HG03108 (cell line): Measurements from ENCODE around the gene TGFBR1.

Experiments used
- ATAC-seq: cut with Tn5 transposase; IDR thresholded peaks from one replicate; pipeline ENCODE4 v1.9.1; 2021; ENCODE audit warnings: moderate library complexity; ENCODE audit not compliant: unreplicated experiment

Gene TGFBR1

DNA sequence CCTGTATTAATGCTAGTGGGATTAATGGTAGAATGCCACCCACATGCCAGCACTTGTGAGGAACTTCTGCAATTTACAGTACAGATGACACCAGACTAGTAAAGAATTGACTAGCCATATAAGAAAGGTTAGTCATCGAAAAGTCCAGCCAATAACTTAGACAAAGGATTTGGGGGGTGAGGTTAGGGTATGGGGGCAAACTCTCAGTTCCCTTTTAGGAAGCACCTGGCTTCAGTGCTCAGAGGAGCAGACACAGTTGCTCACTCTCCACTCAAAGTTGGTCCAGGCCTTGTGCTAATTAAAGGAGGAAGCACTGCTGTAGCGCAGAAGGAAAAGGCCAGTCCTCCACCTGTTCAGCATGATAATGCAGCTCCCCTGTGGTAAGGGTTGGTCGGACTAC lies 25.2 kb downstream of the TGFBR1 start:
- peak; percentile 49 for ATAC-seq

DNA sequence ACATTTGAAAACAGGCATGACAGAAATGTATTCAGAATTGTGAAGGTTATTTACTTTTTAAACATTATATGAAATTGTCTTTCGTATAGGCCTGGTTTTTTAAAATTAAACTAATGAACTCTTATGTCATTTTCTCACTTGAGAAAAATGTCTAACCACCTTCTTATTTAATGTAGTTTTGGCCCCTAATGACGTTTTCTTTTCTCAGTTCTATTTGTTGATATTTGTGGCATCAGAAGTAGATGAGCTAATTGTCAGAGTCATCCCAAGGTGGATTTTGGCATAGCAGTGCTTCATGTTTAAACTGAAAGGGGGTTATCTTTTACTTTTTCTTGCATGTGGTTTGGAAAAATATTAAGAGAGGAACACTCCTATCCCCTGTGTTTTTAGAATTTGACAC lies 28.2 kb downstream of the TGFBR1 start:
- no peak for ATAC-seq

DNA sequence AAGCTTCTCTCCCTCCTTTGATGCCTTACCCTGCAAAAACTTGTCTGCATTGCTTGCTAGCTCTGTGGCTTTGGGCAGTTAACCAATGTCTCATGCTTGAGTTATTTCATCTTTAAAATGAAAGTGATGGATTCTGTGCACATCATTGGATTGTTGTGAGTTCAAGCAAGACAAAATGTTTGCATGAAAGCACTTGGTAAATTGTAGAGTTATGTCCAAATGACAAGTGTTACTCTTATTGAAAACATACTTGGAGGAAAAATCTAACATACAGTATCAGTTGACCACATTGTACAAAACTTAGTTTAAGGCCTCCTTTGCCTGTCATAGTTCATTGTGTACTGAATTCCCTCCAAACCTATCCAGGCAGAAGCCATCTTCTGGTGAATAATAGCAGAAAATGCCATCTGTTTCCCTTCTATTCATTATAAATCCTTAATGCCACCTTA lies 30.0 kb downstream of the TGFBR1 start:
- ATAC-seq, result no peak

DNA sequence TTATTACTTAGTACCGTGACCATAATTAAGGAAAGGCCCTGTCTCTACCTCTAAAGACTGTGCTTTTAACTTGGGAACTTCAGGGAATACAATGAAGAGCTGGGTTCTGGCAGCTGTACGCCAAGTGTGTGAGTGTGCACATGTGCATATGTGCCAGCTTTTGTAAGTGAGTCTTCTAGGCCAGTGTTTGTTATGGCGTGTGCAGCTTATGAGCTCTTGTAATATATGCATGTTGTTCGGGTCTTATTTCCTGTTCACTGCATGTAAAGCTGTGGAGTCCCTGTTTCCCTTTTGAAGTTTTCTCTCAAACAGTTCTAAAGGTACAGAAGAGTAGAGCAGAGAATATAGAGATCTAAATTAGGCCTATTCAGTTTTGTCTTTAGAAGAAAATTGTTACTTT lies 30.5 kb downstream of the TGFBR1 start:
- no peak for ATAC-seq

DNA sequence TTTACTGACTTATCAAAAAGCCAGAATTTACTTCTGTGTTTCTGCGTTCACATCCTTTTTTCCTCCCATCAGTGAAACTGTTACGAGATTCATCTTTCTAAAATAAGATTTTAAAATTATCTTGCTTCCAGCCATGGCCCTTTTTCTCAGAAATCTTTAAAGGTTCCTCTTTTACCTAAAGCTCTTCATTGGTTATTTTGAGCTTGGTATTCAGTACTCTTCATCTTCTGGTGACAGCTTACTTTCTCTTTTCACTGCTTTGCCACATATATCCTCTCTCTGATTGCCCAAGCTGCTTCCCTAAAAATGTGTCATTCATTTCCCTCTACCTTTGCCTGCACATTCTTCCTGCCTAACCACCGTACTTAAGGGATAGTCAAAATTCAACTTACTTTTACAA lies 32.3 kb downstream of the TGFBR1 start:
- ATAC-seq, result no peak

DNA sequence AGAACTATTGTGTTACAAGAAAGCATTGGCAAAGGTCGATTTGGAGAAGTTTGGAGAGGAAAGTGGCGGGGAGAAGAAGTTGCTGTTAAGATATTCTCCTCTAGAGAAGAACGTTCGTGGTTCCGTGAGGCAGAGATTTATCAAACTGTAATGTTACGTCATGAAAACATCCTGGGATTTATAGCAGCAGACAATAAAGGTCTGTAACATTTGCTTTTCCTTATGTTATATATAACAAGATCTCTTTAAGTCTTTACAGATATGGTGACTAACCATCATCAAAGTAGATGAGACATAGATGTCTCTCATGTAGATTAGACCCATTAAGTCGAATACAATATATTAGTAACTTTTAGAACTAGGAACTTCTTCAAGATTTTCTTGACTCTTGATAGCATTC lies 33.0 kb downstream of the TGFBR1 start:
- no peak for ATAC-seq

DNA sequence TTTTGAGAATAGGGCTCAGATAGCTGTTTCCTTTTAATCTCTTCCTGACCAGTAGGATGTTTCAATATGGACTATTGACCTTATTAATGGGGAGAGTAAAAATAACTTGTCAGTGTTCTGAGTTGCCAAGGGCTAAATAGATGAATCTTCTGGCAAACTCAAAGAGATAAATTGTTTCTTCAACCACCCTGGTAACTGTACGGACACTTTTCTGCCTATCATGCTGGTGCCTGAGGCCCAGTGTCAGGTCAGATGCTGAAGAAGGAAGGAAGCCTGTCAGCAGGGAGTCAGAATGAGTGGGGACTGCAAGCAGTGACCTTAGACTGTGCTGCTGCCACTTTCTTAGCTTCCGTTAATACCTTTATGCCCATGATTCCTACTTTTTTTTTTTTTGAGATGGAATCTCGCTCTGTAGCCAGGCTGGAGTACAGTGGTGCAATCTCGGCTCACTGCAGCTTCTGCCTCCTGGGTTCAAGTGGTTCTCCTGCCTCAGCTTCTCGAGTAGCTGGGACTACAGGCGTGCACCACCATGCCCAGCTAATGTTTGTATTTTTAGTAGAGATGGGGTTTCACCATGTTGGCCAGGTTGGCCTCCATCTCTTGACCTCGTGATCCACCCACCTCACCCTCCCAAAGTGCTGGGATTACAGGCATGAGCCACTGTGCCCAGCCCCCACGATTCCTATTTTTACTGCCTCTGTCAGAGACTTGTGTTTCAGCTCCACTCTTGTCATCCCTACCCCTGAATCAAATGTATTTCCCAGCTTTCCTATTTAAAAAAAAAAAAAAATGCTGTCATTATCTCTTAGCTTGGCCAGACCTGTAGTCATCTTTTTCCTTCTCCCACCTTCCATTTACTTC lies 33.7 kb downstream of the TGFBR1 start:
- no peak for ATAC-seq

DNA sequence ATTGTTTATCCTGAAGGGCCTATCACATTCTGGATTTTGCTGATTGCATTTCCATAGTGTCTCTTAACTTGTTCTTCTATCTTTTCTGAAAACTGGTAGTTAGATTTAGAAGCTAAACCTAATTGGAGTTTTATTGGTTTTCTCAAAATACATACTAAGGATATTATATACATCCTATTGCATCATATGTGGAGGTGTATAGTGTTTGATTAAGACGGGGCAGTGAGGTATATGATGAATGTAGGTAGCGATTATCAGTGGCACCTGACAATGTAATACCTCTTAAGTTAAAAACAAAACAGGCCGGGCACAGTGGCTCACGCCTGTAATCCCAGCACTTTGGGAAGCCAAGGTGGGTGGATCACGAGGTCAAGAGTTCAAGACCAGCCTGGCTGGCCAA lies 35.0 kb downstream of the TGFBR1 start:
- ATAC-seq, result no peak

DNA sequence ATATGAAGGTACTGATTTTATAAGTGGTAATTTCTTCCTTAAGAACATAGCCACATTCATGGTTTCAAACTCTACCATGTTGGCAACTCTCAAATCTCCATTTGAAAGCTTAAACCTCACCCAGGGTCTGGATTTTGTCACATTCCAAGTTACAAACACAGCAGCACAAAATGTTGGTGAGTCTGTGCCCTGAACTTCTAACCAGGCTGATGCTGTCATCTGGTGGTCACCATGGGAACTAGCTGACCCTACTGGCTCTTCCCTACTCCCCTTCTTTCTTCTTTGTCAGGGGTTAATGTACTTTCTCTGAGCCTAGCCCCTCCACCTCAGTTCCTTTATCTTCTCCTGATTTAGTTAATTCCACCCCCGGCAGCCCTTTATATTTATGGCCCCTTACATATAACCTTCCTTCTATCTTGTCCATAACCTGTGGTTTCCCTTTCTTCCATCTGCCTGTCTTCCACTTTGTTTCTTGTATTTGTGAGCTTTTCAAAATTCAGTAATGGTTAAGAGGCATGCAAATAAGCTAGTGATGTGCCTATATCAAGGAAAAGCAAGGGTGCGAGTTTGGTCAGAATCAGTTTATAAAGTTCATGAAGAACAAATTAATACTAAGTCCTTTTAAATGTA lies 35.9 kb downstream of the TGFBR1 start:
- no peak for ATAC-seq

DNA sequence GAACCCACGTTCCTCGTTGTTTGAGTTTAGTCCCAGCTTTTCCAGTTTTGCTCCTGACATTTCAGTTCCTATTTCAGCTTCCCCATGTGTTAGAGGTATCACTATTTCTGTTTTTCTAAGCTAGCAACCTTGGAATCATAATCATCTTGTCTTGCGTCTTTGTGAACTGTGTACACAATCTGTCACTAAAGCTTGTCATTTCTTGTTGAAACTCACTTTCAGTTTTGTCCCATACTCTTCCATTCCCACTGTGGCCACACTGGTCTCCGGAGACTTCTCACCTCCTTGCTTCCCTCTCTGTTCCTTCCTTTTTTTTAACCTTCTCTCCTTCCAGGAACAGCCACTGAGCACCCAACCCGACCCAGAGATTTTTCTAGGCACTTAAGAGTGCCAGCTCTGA lies 36.9 kb downstream of the TGFBR1 start:
- ATAC-seq, result no peak

DNA sequence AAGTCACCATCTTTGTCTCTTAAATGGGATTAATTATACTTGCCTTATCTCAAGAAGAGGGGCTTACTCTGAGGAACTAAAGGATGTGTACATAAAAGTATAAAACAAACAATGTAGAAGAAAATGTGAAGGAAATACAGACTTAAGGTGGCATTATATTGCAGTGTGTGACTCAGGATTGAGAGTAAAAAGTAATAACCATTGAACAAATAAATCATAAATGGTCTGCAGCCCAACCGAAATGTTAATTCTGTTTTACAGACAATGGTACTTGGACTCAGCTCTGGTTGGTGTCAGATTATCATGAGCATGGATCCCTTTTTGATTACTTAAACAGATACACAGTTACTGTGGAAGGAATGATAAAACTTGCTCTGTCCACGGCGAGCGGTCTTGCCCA lies 37.4 kb downstream of the TGFBR1 start:
- no peak for ATAC-seq

DNA sequence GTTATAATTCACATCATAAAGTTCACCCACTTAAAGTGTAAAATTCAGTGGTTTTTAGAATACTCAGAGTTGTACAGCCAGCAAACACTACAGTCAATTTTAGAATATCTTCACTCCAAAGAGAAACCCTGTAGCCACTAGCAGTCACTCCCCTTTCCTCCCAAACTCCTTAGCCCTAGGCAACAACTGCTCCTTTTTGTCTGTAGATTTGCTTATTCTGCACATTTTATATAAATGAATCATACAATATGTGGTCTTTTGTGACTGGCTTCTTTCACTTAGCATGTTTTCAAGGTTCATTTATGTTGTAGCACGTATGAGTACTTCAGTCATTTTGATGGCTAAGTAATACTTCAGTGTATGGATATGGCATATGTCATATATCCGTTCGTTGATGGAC lies 38.7 kb downstream of the TGFBR1 start:
- no peak for ATAC-seq

DNA sequence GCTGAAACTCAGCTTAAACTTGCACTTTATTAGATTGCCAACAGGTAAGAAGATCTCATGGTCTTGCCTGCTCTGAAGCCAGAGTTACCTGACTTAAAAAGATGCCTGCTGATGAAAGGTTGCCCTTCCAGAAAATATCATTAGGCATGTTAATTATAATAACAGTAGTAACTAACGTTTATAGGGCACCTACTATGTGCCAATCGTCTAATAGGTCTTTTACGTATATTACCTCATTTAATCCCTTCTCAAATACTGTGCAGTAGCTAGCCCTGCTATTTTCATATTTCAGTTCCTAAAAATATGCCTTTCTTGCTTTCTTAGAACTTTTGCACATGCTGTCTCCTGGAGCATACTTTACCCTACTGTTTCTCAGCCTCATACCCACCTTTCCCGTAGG lies 40.1 kb downstream of the TGFBR1 start:
- no peak for ATAC-seq

DNA sequence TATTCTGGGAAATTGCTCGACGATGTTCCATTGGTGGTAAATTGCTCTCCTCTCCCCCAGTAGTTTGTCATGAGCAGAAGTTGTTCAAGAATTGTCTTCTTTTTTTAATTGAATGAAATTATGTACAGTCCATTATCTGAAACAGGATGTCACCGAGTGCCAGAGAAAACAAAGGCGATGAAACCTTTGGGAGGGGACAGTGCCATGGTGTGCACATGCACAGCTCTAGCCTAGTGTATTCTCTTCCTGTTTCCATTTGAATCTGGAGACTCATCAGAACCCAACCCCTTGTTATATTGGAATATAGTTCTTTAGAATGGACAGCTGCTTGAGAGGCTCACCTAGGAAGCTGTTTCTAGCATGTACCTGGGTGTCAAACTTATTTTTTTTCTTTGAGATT lies 41.7 kb downstream of the TGFBR1 start:
- no peak for ATAC-seq

DNA sequence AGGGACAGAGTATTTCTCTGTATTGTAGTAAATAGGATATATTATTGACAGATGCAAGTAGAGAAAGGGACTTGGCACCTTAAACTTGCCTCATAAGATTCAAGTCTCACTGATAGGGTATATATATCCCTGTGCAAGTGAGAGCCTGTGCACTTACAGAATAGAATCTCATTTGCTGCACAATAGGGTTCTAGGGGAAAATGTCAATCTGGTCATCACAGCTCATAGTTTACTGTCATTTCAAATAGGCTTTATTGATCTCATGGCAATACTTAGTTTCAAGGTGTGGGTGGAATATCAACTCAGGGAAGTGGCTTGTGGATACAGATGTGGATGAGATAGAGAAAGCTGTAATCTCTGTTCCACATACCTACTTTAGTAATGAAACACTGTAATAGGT lies 42.3 kb downstream of the TGFBR1 start:
- no peak for ATAC-seq

DNA sequence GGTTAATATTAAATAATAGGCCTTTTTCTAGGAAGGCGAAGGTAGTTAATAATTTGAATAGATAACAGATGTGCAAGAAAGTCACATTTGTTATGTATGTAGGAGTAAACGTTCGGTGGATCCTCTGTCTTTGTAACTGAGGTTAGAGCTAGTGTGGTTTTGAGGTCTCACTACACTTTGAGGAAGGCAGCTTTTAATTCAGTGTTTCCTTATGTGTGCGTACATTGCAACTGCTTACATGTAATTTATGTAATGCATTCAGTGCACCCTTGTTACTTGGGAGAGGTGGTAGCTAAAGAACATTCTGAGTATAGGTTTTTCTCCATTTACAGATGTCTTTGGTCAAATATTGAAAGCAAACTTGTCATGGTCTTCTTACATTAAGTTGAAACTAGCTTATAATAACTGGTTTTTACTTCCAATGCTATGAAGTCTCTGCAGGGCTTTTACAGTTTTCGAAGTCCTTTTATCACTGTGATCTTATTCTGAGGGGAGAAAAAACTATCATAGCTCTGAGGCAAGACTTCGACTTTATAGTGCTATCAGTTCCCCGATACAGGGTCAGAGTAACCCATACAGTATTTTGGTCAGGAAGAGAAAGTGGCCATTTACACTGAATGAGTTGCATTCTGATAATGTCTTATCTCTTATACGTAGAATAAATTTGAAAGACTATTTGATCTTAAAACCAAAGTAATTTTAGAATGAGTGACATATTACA lies 45.7 kb downstream of the TGFBR1 start:
- no peak for ATAC-seq

DNA sequence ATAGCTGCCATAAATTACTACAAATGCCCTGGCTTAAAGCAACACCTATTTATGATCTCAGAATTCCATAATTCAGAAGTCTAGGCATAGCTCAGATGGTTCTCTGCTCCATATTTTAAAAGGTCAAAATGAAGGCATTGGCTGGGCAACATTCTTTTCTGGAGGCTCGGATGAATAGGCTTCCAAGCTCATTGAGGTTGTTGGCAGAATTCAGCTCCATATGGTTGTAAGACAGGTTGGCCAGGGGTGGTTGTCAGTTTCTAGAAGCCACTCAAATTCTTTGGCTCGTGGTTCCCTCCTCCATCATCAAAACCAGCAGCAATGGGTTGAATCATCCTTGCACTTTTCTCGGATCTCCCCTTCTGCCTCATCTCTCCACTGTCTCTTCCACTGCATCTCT lies 49.4 kb downstream of the TGFBR1 start:
- no peak for ATAC-seq

DNA sequence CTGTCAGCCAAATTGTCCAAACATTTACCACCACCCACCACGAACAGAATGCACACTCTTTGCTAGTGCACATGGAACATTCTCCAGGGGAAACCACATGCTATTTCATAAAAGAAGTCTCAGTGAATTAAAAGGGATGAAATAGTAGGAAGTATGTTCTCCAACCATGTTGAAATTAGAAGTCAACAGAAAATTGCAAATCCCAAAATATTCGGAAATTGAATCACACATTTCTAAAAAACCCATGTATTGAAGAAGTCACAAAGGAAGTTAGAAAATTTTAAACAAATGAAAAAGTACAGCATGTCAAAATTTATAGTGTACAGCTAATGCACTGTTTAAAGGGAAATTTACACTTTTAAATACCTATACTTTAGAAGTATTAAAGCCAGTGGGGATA lies 50.8 kb downstream of the TGFBR1 start:
- ATAC-seq, result no peak

DNA sequence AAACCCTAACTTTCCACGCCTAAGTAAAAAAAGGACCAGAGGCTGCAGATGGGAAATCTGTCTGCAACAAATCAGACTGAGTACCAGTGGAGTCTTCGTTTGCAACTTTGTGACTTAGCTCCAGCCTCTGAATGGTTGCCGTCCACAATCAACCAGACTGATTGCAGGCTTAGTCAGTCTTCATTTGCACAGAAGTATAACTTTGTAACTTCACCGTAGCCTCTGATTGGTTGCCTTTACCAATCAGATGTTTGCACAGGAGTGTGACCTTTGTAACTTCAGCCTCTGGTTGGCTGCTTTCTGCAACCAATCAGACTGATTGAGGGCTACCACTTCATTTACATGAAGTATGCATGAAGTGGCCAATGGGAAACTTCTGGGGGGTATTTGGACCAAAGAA lies 53.7 kb downstream of the TGFBR1 start:
- ATAC-seq, result no peak

DNA sequence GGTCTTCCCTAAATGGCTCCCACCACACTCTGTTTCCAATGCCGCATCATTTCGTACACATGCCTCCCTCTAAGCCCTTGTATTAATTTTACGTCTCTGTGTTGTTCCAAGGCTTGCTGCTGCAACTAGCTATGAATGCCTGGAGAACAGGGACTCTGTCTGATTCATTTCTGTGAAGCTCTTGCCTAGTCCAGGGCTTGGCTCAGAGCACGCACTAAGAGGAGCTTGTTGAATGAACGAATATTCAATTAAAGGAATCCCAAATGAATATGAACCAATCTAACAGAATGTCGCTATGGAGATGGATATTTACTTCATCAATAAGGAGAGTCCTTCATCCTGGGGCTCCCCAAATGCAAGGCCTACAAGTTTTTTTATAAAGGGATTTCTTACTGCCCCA lies 55.3 kb downstream of the TGFBR1 start:
- no peak for ATAC-seq

DNA sequence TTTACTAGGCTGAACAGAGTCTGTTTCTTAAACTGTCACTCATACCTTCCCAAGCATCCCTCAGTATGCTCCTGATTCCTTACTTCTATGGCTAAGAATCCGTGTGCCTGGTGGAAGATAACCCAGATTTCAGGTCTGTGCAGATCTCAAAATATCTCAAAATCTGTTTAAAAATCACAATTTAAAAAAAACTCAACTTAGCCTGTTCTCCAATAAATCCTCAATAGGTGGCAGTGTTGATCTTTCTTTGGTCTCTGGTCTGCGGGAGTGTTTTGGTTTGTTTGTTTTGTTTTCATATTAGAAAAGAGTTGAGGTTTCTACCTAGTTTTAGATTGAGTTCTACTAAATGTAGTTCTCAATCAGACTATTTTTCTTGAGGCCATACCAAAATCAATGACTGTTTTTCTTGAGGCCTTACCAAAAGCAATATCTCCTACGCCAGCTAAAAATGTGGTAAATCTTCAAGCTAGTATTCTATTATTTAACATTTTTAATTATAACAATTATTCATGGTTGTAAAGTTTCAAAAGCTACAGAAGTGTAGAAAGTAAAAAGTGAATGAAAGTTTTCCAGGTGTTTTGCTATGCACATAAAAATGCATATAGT lies 57.9 kb downstream of the TGFBR1 start:
- no peak for ATAC-seq

DNA sequence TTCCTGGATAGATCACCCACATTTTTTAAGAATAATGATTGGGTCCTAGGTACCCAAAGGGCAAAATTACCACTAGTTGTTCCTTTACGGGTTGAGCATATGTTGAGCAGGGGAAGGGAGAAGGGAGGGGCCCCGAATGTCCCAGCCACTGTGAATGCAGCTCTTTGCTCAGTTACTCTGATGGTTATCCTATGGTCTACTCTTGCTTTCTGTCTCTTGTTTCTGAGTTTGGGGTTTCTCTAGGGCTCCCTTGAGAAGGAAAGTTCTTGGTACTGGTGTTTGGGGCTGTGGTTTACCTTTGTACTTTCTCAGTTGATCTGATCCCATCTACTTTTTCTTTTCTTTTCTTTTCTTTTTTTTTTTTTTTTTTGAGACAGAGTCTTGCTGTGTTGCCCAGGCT lies 61.2 kb downstream of the TGFBR1 start:
- no peak for ATAC-seq
